GM10248 (cell line): ENCODE data around the gene TRAM2.

ENCODE experiments used
- CTCF ChIA-PET: fragments of 300-600 bp; sonication (Branson Sonifier 250); formaldehyde crosslinking; extraction: SDS; loops from one replicate; lab custom pipeline; 2021; ENCODE audit warnings: antibody characterized with exemption; lab: Yijun Ruan, JAX
- POLR2A ChIA-PET: fragments of 350-650 bp; sonication (Branson Sonifier 250); formaldehyde crosslinking; extraction: SDS; loops from one replicate; lab custom pipeline; 2020; ENCODE audit warnings: antibody characterized with exemption; lab: Yijun Ruan, JAX
- DNase-seq: peaks from one replicate; pipeline ENCODE4 v3.0.0; 2012; ENCODE audit errors: extremely low spot score
- CTCF ChIP-seq: IDR thresholded peaks from 2 replicates; pipeline ENCODE4 v1.5.1; 2012; ENCODE audit warnings: mild to moderate bottlenecking, low read depth; ENCODE audit errors: extremely low read depth, missing control alignments, control extremely low read depth

Gene TRAM2

GRCh38 chr6:52504782-52505136 lies 72.1 kb downstream of the TRAM2 start:
- ChIA-PET CTCF (no interaction called here), POLR2A (no interaction called here)
- no peak for TF ChIP-seq CTCF
- DNase-seq = no peak

- ChIA-PET CTCF (no interaction called here), POLR2A (no interaction called here)
- TF ChIP-seq CTCF = no peak
- DNase-seq = no peak
Measured at GRCh38 chr6:52503851-52504781, 72.7 kb downstream of the TRAM2 start.

GRCh38 chr6:52503323-52503747 lies 73.5 kb downstream of the TRAM2 start:
- ChIA-PET POLR2A (no interaction called here), CTCF (no interaction called here)
- TF ChIP-seq CTCF = no peak
- DNase-seq = no peak

GRCh38 chr6:52502306-52503029 lies 74.4 kb downstream of the TRAM2 start:
- TF ChIP-seq CTCF = no peak
- POLR2A ChIA-PET = no interaction called here
- CTCF ChIA-PET = interaction anchor here (1.4 to 2.1 kb wide), 2 partner anchors 22 to 81 kb away, joined by 3 to 7 read pairs; no protein-coding TSS in a partner anchor
- no peak for DNase-seq

- no peak for DNase-seq
- CTCF ChIA-PET = interaction anchor here (1.1 to 2.1 kb wide), 9 partner anchors 9 to 98 kb away, joined by 3 to 7 read pairs (median 3); no protein-coding TSS in a partner anchor
- TF ChIP-seq CTCF = no peak
- POLR2A ChIA-PET = no interaction called here
Measured at GRCh38 chr6:52500238-52501129, 76.4 kb downstream of the TRAM2 start.
